GM23338 (cell line): ENCODE results near the gene STKLD1. TPM values are rescaled to one million over a fixed set of nuclear protein-coding genes. Genes with fewer than 3 reads are reported as not detected.
"Not testable (repeated sequence)": the region's sequence is repeated elsewhere in the genome, so short reads cannot be mapped to it uniquely, and the experiment has no call there.

Source experiments
- ATAC-seq: fragments of 200-7000 bp; cut with Tn5 transposase; 3 replicates; pipeline ENCODE4 v1.9.1; 2020
- DNase-seq: peaks from one replicate; pipeline ENCODE4 v3.0.0-alpha.2; 2015; ENCODE audit warnings: low spot score
- H2AFZ ChIP-seq: fragments of 200-600 bp; sonication (generic); 2 replicates; pipeline ENCODE4 v1.8.0; 2016; ENCODE audit warnings: antibody characterized with exemption, mild to moderate bottlenecking, moderate library complexity
- H3F3A ChIP-seq: fragments of 200-600 bp; sonication (generic); replicated peaks from 2 replicates; pipeline ENCODE4 v1.8.0; 2017; ENCODE audit warnings: antibody characterized with exemption, mixed run types, low read depth
- H3K27ac ChIP-seq: fragments of 200-600 bp; sonication (generic); 2 replicates; pipeline ENCODE4 v1.6.1; 2016; ENCODE audit warnings: low read depth
- H3K27me3 ChIP-seq: fragments of 200-600 bp; sonication (generic); 2 replicates; pipeline ENCODE4 v1.8.0; 2016; ENCODE audit warnings: mild to moderate bottlenecking, mixed run types, moderate library complexity; ENCODE audit not compliant: insufficient read depth
- H3K36me3 ChIP-seq: fragments of 200-600 bp; sonication (generic); 2 replicates; pipeline ENCODE4 v1.8.0; 2016; ENCODE audit warnings: mild to moderate bottlenecking; ENCODE audit not compliant: insufficient read depth
- H3K4me1 ChIP-seq: fragments of 200-600 bp; sonication (generic); 2 replicates; pipeline ENCODE4 v1.8.0; 2016; ENCODE audit warnings: mild to moderate bottlenecking, moderate library complexity; ENCODE audit not compliant: insufficient read depth
- H3K4me2 ChIP-seq: fragments of 200-600 bp; sonication (generic); 2 replicates; pipeline ENCODE4 v1.7.1; 2017; ENCODE audit warnings: mixed run types
- H3K4me3 ChIP-seq: fragments of 200-600 bp; sonication (generic); 2 replicates; pipeline ENCODE4 v1.6.1; 2016; ENCODE audit warnings: mixed run types
- H3K79me2 ChIP-seq: fragments of 200-600 bp; sonication (generic); replicated peaks from 2 replicates; pipeline ENCODE4 v1.8.0; 2017; ENCODE audit warnings: mild to moderate bottlenecking; ENCODE audit not compliant: insufficient read depth
- H3K9me2 ChIP-seq: fragments of 200-600 bp; sonication (generic); 2 replicates; pipeline ENCODE4 v1.8.0; 2017; ENCODE audit not compliant: insufficient read depth
- H4K20me1 ChIP-seq: fragments of 200-600 bp; sonication (generic); replicated peaks from 2 replicates; pipeline ENCODE4 v1.8.0; 2017; ENCODE audit warnings: mild to moderate bottlenecking; ENCODE audit not compliant: insufficient read depth
- H3K27ac Mint-ChIP-seq: 2 replicates; pipeline ENCODE4 v1.8.0; 2020; ENCODE audit warnings: inconsistent platforms, mild to moderate bottlenecking, moderate library complexity, mixed read lengths
- H3K27me3 Mint-ChIP-seq: 3 replicates; pipeline ENCODE4 v1.8.0; 2022; ENCODE audit warnings: low read depth, mild to moderate bottlenecking, moderate library complexity, mixed read lengths, inconsistent platforms; ENCODE audit not compliant: insufficient read depth, poor library complexity
- H3K36me3 Mint-ChIP-seq: 3 replicates; pipeline ENCODE4 v1.8.0; 2021; ENCODE audit warnings: low read depth, mild to moderate bottlenecking, inconsistent platforms, moderate library complexity, mixed read lengths
- H3K4me1 Mint-ChIP-seq: 3 replicates; pipeline ENCODE4 v1.8.0; 2020; ENCODE audit warnings: mild to moderate bottlenecking, inconsistent platforms, mixed read lengths
- H3K4me3 Mint-ChIP-seq: 3 replicates; pipeline ENCODE4 v1.8.0; 2021; ENCODE audit warnings: moderate library complexity, mild to moderate bottlenecking, inconsistent platforms, mixed read lengths
- H3K9me3 Mint-ChIP-seq: 3 replicates; pipeline ENCODE4 v1.8.0; 2020; ENCODE audit warnings: moderate library complexity, mild to moderate bottlenecking, inconsistent platforms, mixed read lengths
- CREB1 ChIP-seq: fragments of 250-450 bp; sonication (Bioruptor Pico); IDR thresholded peaks from 2 replicates; pipeline ENCODE4 v1.5.0; 2020; ENCODE audit warnings: low read depth, mild to moderate bottlenecking, moderate library complexity
- POLR2AphosphoS5 ChIP-seq: IDR thresholded peaks from 2 replicates; pipeline ENCODE4 v1.6.1; 2016; ENCODE audit warnings: antibody characterized with exemption, low read depth
- REST ChIP-seq: IDR thresholded peaks from one replicate; pipeline ENCODE4 v1.6.1; 2018; ENCODE audit warnings: antibody characterized with exemption; ENCODE audit not compliant: unreplicated experiment
- long read RNA-seq: library from polyadenylated mRNA; unstranded; transcript quantifications from one replicate; pipeline ENCODE4 v2.0.0, GENCODE V29; 2020; ENCODE audit not compliant: unreplicated experiment
- polyA plus RNA-seq: library from polyadenylated mRNA; unstranded; fragments of >200 nt; fragmentation: Nextera tagmentation; extraction: Ambion mirVana; gene quantifications from 2 replicates; pipeline ENCODE4 v1.2.1, GENCODE V29; 2016
- total RNA-seq: library from RNA; depleted of rRNA; stranded (reverse); fragments of >200 nt; shearing (Covaris generic); gene quantifications from 2 replicates; pipeline ENCODE4 v1.2.3, GENCODE V29; 2014; rRNA removed

STKLD1 gene
- not detected in 2 replicates for total RNA-seq
- polyA plus RNA-seq, result 0.57 TPM in 1 of 2 replicates, not detected in the other
- long read RNA-seq, result 0 reads

- peaks cover 38% of the 10 kb centered on the region for H4K20me1 ChIP-seq
- TF ChIP-seq CREB1 (CRISPR knock-in tag) (peak; percentile 81), REST (no peak), POLR2AphosphoS5 (peak; percentile 70)
- no peaks in the 10 kb centered on the region for H3F3A ChIP-seq
- H3K4me2 ChIP-seq, result peak within 1 kb of the TSS; percentile 90
- H3K27me3 ChIP-seq, result peaks cover 13% of the 10 kb centered on the region
- no peaks in the 10 kb centered on the region for H3K9me2 ChIP-seq
- Mint-ChIP-seq H3K4me3 (peak within 1 kb of the TSS; percentile 98), H3K27ac (peak within 1 kb of the TSS; percentile 91), H3K27me3 (peaks cover 29% of the 10 kb centered on the region), H3K36me3 (peaks cover 23% of the 10 kb centered on the region), H3K4me1 (peaks cover 14% of the 10 kb centered on the region), H3K9me3 (peaks cover 14% of the 10 kb centered on the region; the same call in 2 of the 3 replicates)
- peaks cover 10% of the 10 kb centered on the region; the same call in 1 of the 2 replicates for H3K4me1 ChIP-seq
- H3K4me3 ChIP-seq, result peak within 1 kb of the TSS; percentile 98
- no peak within 1 kb of the TSS; the same call in 1 of the 2 replicates for H3K27ac ChIP-seq
- peaks cover 45% of the 10 kb centered on the region for H3K79me2 ChIP-seq
- peak; percentile 98 for DNase-seq
- peak; percentile 90 for ATAC-seq
- H3K36me3 ChIP-seq, result peaks cover 7% of the 10 kb centered on the region; the same call in 1 of the 2 replicates
- peak within 1 kb of the TSS; percentile 72; the same call in 1 of the 2 replicates for H2AFZ ChIP-seq
Observed at GRCh38 chr9:133375724-133376654, at the start of gene STKLD1, which contains the start of gene SURF4. Gene STKLD1 (plus strand): TSS chr9:133376366. CDS start chr9:133376474, 108 bp downstream. Gene SURF4 (minus strand): TSS chr9:133376060. CDS start chr9:133375969, 91 bp downstream.

- H3K4me3 Mint-ChIP-seq, ATAC-seq, H3K4me1 Mint-ChIP-seq, H4K20me1 ChIP-seq, H3K4me1 ChIP-seq, H3K4me2 ChIP-seq, H3K36me3 ChIP-seq, H3K4me3 ChIP-seq, H2AFZ ChIP-seq, H3K9me2 ChIP-seq, H3K27ac ChIP-seq, DNase-seq, H3K27ac Mint-ChIP-seq, H3F3A ChIP-seq, H3K27me3 ChIP-seq, H3K79me2 ChIP-seq: not testable (repeated sequence)
- peaks cover 16% of the 10 kb centered on the region for H3K27me3 Mint-ChIP-seq
- H3K36me3 Mint-ChIP-seq, result peaks cover 36% of the 10 kb centered on the region
- H3K9me3 Mint-ChIP-seq, result peaks cover 31% of the 10 kb centered on the region
Observed at GRCh38 chr9:133327021-133327420, 49.1 kb upstream of the STKLD1 start.
